HEK293 (cell line): ENCODE data around the gene CENPT.
A peak's percentile ranks its signal among the peaks of the same experiment; 100 is the strongest.

Experiments
- GFI1B ChIP-seq: fragments of 450-650 bp; formaldehyde crosslinking; IDR thresholded peaks from 2 replicates; pipeline ENCODE4 v1.5.1; 2016; ENCODE audit warnings: missing biosample characterization, missing genetic modification characterization
- GLIS2 ChIP-seq: fragments of 450-650 bp; formaldehyde crosslinking; IDR thresholded peaks from 2 replicates; pipeline ENCODE4 v1.5.1; 2016; ENCODE audit warnings: missing biosample characterization, missing genetic modification characterization
- KLF16 ChIP-seq: fragments of 450-650 bp; formaldehyde crosslinking; IDR thresholded peaks from 2 replicates; pipeline ENCODE4 v1.5.1; 2017; ENCODE audit warnings: missing biosample characterization, missing genetic modification characterization
- MZF1 ChIP-seq: fragments of 450-650 bp; formaldehyde crosslinking; IDR thresholded peaks from 2 replicates; pipeline ENCODE4 v1.5.1; 2017; ENCODE audit warnings: missing biosample characterization, missing genetic modification characterization, borderline replicate concordance
- PBX3 ChIP-seq: sonication (generic); formaldehyde crosslinking; IDR thresholded peaks from 2 replicates; pipeline ENCODE4 v1.8.1; 2022; ENCODE audit warnings: mild to moderate bottlenecking, moderate library complexity, missing genetic modification reagents
- PRDM1 ChIP-seq: fragments of 450-650 bp; formaldehyde crosslinking; IDR thresholded peaks from 2 replicates; pipeline ENCODE4; 2016; ENCODE audit warnings: missing biosample characterization, missing genetic modification characterization
- SALL2 ChIP-seq: fragments of 450-650 bp; formaldehyde crosslinking; IDR thresholded peaks from 2 replicates; pipeline ENCODE4 v1.5.0; 2017; ENCODE audit warnings: missing biosample characterization, mild to moderate bottlenecking, missing genetic modification characterization, borderline replicate concordance
- SP2 ChIP-seq: fragments of 450-650 bp; formaldehyde crosslinking; IDR thresholded peaks from 2 replicates; pipeline ENCODE4 v1.5.1; 2016; ENCODE audit warnings: missing biosample characterization, missing genetic modification characterization
- WT1 ChIP-seq: fragments of 450-650 bp; formaldehyde crosslinking; IDR thresholded peaks from 2 replicates; pipeline ENCODE4 v1.5.1; 2016; ENCODE audit warnings: missing biosample characterization, missing genetic modification characterization
- YY2 ChIP-seq: fragments of 450-650 bp; formaldehyde crosslinking; IDR thresholded peaks from 2 replicates; pipeline ENCODE4 v1.5.1; 2016; ENCODE audit warnings: missing biosample characterization, missing genetic modification characterization
- ZBTB10 ChIP-seq: fragments of 450-650 bp; formaldehyde crosslinking; IDR thresholded peaks from 2 replicates; pipeline ENCODE4 v1.5.1; 2016; ENCODE audit warnings: missing biosample characterization, missing genetic modification characterization
- ZFP69B ChIP-seq: fragments of 450-650 bp; formaldehyde crosslinking; IDR thresholded peaks from 2 replicates; pipeline ENCODE4 v1.5.1; 2016; ENCODE audit warnings: missing biosample characterization, missing genetic modification characterization
- ZNF114 ChIP-seq: fragments of 450-650 bp; formaldehyde crosslinking; IDR thresholded peaks from 2 replicates; pipeline ENCODE4 v1.5.0; 2017; ENCODE audit warnings: missing biosample characterization, missing genetic modification characterization
- ZNF26 ChIP-seq: fragments of 450-650 bp; formaldehyde crosslinking; IDR thresholded peaks from 2 replicates; pipeline ENCODE4 v1.5.1; 2016; ENCODE audit warnings: missing biosample characterization, missing genetic modification characterization
- ZNF341 ChIP-seq: fragments of 450-650 bp; formaldehyde crosslinking; IDR thresholded peaks from 2 replicates; pipeline ENCODE4; 2016; ENCODE audit warnings: low read depth, missing biosample characterization, missing genetic modification characterization
- ZNF426 ChIP-seq: fragments of 450-650 bp; formaldehyde crosslinking; IDR thresholded peaks from 2 replicates; pipeline ENCODE4 v1.5.1; 2017; ENCODE audit warnings: missing biosample characterization, missing genetic modification characterization, mild to moderate bottlenecking, inconsistent platforms, moderate library complexity
- ZNF514 ChIP-seq: fragments of 450-650 bp; formaldehyde crosslinking; IDR thresholded peaks from 2 replicates; pipeline ENCODE4 v1.5.1; 2016; ENCODE audit warnings: missing biosample characterization, missing genetic modification characterization
- ZNF555 ChIP-seq: fragments of 450-650 bp; formaldehyde crosslinking; conservative IDR thresholded peaks from 2 replicates; pipeline ENCODE4 v1.5.1; 2017; ENCODE audit warnings: missing biosample characterization, mild to moderate bottlenecking, missing genetic modification characterization, inconsistent platforms
- ZNF623 ChIP-seq: fragments of 450-650 bp; formaldehyde crosslinking; IDR thresholded peaks from 2 replicates; pipeline ENCODE4 v1.5.1; 2016; ENCODE audit warnings: missing biosample characterization, missing genetic modification characterization
- ZNF626 ChIP-seq: fragments of 450-650 bp; sonication (Bioruptor Pico); formaldehyde crosslinking; IDR thresholded peaks from 2 replicates; pipeline ENCODE4 v1.5.1; 2018; ENCODE audit warnings: missing biosample characterization, missing genetic modification characterization, inconsistent platforms
- ZNF677 ChIP-seq: fragments of 450-650 bp; IDR thresholded peaks from 2 replicates; pipeline ENCODE4 v1.5.0; 2018; ENCODE audit warnings: missing biosample characterization, mild to moderate bottlenecking, missing genetic modification characterization, moderate library complexity
- ZNF707 ChIP-seq: fragments of 450-650 bp; formaldehyde crosslinking; IDR thresholded peaks from 2 replicates; pipeline ENCODE4 v1.5.1; 2016; ENCODE audit warnings: missing biosample characterization, missing genetic modification characterization
- ZNF76 ChIP-seq: fragments of 450-650 bp; formaldehyde crosslinking; IDR thresholded peaks from 2 replicates; pipeline ENCODE4; 2016; ENCODE audit warnings: low read depth, missing biosample characterization, missing genetic modification characterization, borderline replicate concordance
- ZNF777 ChIP-seq: fragments of 450-650 bp; formaldehyde crosslinking; IDR thresholded peaks from 2 replicates; pipeline ENCODE4 v1.5.1; 2017; ENCODE audit warnings: missing biosample characterization, missing genetic modification characterization, borderline replicate concordance
- ZXDB ChIP-seq: fragments of 450-650 bp; formaldehyde crosslinking; IDR thresholded peaks from 2 replicates; pipeline ENCODE4 v1.5.1; 2016; ENCODE audit warnings: missing biosample characterization, missing genetic modification characterization
- TF ChIP-seq, protein P1 (sequence below): fragments of 450-650 bp; formaldehyde crosslinking; IDR thresholded peaks from 2 replicates; pipeline ENCODE4 v1.5.0; 2017; ENCODE audit warnings: missing biosample characterization, missing genetic modification characterization, borderline replicate concordance

CENPT gene

DNA sequence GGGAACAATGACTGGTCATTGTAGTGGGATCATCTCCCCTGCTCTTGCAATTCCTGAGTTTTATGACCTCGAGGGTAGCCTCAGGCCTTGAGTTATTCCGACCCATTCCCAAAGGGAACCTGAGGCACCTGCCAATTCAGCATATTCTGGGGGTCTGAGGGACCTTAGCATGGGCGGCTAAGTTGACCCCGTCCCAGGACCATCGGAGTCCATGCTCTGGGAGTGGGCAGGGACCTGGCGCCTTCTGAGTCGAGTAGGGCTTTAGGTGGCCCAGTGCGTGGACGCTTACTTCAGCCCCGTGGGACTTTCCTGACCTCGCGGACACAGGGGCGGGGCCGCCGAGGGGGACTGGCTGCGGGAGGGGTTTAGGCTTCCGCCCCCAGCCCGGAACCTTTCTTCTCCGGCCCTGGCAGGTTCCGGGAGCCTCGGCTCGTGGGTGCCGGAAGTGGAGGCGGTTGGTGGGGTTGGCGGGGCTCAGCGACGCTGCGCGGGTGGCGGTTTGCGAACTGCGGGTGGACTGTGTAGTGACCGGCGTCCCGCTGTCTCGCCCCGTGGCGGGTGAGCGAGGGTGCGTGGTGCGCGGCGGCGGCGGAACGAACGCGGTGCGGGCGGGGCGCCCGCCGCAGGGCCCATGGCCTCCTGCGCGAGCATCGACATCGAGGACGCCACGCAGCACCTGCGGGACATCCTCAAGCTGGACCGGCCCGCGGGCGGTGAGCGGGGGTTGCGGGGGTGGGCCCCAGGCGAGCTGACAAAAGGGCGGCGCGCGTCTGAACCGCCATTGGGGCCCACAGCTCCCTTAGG is 25.3 kb upstream of the CENPT start, which contains the start of gene EDC4 (continued):
- TF ChIP-seq GFI1B (tag by site-specific recombination) (peak; percentile 55; the same call in 1 of the 2 replicates), YY2 (0 out of 2 replicates have a peak, but pooled peaks have one; percentile 52), ZNF76 (tag by site-specific recombination) (peak; percentile 77; the same call in 1 of the 2 replicates), PRDM1 (tag by site-specific recombination) (no peak), WT1 (peak; percentile 19; the same call in 1 of the 2 replicates), SALL2 (tag by site-specific recombination) (no peak), ZNF514 (no peak), ZNF341 (tag by site-specific recombination) (no peak), PBX3 (peak; percentile 58; the same call in 1 of the 2 replicates), ZFP69B (tag by site-specific recombination) (peak; percentile 72; the same call in 1 of the 2 replicates), ZNF426 (tag by site-specific recombination) (no peak), ZNF677 (tag by site-specific recombination) (0 out of 2 replicates have a peak, but pooled peaks have one; percentile 34), ZBTB10 (tag by site-specific recombination) (0 out of 2 replicates have a peak, but pooled peaks have one; percentile 16), ZNF26 (tag by site-specific recombination) (no peak), ZNF555 (tag by site-specific recombination) (no peak), MZF1 (tag by site-specific recombination) (peak; percentile 40), ZNF114 (no peak), SP2 (tag by site-specific recombination) (peak; percentile 70), KLF16 (peak; percentile 100), GLIS2 (tag by site-specific recombination) (peak; percentile 90), ZNF623 (no peak; the same call in 1 of the 2 replicates), ZNF626 (0 out of 2 replicates have a peak, but pooled peaks have one; percentile 66), ZNF707 (tag by site-specific recombination) (no peak), ZNF777 (tag by site-specific recombination) (no peak), ZXDB (tag by site-specific recombination) (peak; percentile 94)
- TF ChIP-seq, protein P1, sequence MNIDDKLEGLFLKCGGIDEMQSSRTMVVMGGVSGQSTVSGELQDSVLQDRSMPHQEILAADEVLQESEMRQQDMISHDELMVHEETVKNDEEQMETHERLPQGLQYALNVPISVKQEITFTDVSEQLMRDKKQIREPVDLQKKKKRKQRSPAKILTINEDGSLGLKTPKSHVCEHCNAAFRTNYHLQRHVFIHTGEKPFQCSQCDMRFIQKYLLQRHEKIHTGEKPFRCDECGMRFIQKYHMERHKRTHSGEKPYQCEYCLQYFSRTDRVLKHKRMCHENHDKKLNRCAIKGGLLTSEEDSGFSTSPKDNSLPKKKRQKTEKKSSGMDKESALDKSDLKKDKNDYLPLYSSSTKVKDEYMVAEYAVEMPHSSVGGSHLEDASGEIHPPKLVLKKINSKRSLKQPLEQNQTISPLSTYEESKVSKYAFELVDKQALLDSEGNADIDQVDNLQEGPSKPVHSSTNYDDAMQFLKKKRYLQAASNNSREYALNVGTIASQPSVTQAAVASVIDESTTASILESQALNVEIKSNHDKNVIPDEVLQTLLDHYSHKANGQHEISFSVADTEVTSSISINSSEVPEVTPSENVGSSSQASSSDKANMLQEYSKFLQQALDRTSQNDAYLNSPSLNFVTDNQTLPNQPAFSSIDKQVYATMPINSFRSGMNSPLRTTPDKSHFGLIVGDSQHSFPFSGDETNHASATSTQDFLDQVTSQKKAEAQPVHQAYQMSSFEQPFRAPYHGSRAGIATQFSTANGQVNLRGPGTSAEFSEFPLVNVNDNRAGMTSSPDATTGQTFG: no peak; the same call in 1 of the 2 replicates
